ENCODE measurements around the gene KNSTRN.

KNSTRN gene

GRCh38 chr15:40436892-40437751 is 54.6 kb downstream of the KNSTRN start:
- peaks cover 4% of the 10 kb centered on the region for H3K4me1 ChIP-seq (ENCODE audit: control insufficient read depth, insufficient read depth, low read length)
- H3K36me3 ChIP-seq (ENCODE audit: control insufficient read depth, insufficient read depth, low read length): no peaks in the 10 kb centered on the region
- H3K4me3 ChIP-seq (ENCODE audit: low read length): peak overlapping the region; percentile 53
- H3K9ac ChIP-seq (ENCODE audit: low read length): no peak overlapping the region
- no peak overlapping the region for H3K27ac ChIP-seq (ENCODE audit: low read depth, low read length)
- peaks cover 34% of the 10 kb centered on the region for H3K27me3 ChIP-seq (ENCODE audit: control insufficient read depth, insufficient read depth, low read length)

GRCh38 chr15:40437752-40438687 is 55.5 kb downstream of the KNSTRN start:
- no peak overlapping the region for H3K27ac ChIP-seq (ENCODE audit: low read depth, low read length)
- peaks cover 34% of the 10 kb centered on the region for H3K27me3 ChIP-seq (ENCODE audit: control insufficient read depth, insufficient read depth, low read length)
- peaks cover 4% of the 10 kb centered on the region for H3K4me1 ChIP-seq (ENCODE audit: control insufficient read depth, insufficient read depth, low read length)
- H3K9ac ChIP-seq (ENCODE audit: low read length): no peak overlapping the region
- H3K36me3 ChIP-seq (ENCODE audit: control insufficient read depth, insufficient read depth, low read length): no peaks in the 10 kb centered on the region
- H3K4me3 ChIP-seq (ENCODE audit: low read length): no peak overlapping the region

- Histone ChIP-seq H3K36me3 (ENCODE audit: control insufficient read depth, insufficient read depth, low read length) (no peaks in the 10 kb centered on the region), H3K4me3 (ENCODE audit: low read length) (no peak overlapping the region), H3K27me3 (ENCODE audit: control insufficient read depth, insufficient read depth, low read length) (peaks cover 34% of the 10 kb centered on the region), H3K27ac (ENCODE audit: low read depth, low read length) (no peak overlapping the region), H3K4me1 (ENCODE audit: control insufficient read depth, insufficient read depth, low read length) (peaks cover 4% of the 10 kb centered on the region), H3K9ac (ENCODE audit: low read length) (no peak overlapping the region)
These were observed 56.2 kb downstream of the KNSTRN start for GRCh38 chr15:40438712-40439111.

GRCh38 chr15:40439461-40439959 is 57.0 kb downstream of the KNSTRN start:
- peaks cover 4% of the 10 kb centered on the region for H3K4me1 ChIP-seq (ENCODE audit: control insufficient read depth, insufficient read depth, low read length)
- peak overlapping the region; percentile 70 for H3K4me3 ChIP-seq (ENCODE audit: low read length)
- H3K36me3 ChIP-seq (ENCODE audit: control insufficient read depth, insufficient read depth, low read length): no peaks in the 10 kb centered on the region
- H3K27me3 ChIP-seq (ENCODE audit: control insufficient read depth, insufficient read depth, low read length): peaks cover 34% of the 10 kb centered on the region
- H3K9ac ChIP-seq (ENCODE audit: low read length): no peak overlapping the region
- no peak overlapping the region for H3K27ac ChIP-seq (ENCODE audit: low read depth, low read length)

- Histone ChIP-seq H3K4me3 (ENCODE audit: low read length) (peak overlapping the region; percentile 70), H3K9ac (ENCODE audit: low read length) (peak overlapping the region; percentile 86), H3K36me3 (ENCODE audit: control insufficient read depth, insufficient read depth, low read length) (no peaks in the 10 kb centered on the region), H3K4me1 (ENCODE audit: control insufficient read depth, insufficient read depth, low read length) (peaks cover 4% of the 10 kb centered on the region), H3K27ac (ENCODE audit: low read depth, low read length) (no peak overlapping the region), H3K27me3 (ENCODE audit: control insufficient read depth, insufficient read depth, low read length) (peaks cover 33% of the 10 kb centered on the region)
These were observed 57.6 kb downstream of the KNSTRN start for GRCh38 chr15:40439960-40440742.

- Histone ChIP-seq H3K36me3 (ENCODE audit: control insufficient read depth, insufficient read depth, low read length) (no peaks in the 10 kb centered on the region), H3K9ac (ENCODE audit: low read length) (peak within 1 kb of the TSS; percentile 86), H3K27me3 (ENCODE audit: control insufficient read depth, insufficient read depth, low read length) (peaks cover 26% of the 10 kb centered on the region), H3K27ac (ENCODE audit: low read depth, low read length) (no peak within 1 kb of the TSS), H3K4me3 (ENCODE audit: low read length) (peak within 1 kb of the TSS; percentile 77), H3K4me1 (ENCODE audit: control insufficient read depth, insufficient read depth, low read length) (peaks cover 4% of the 10 kb centered on the region)
These were observed 58.4 kb downstream of the KNSTRN start, which contains the start of gene BAHD1 for GRCh38 chr15:40440743-40441564. Gene BAHD1, plus strand, starts transcription at chr15:40440953. Its CDS starts 17,512 bp downstream, at chr15:40458465.

- no peak overlapping the region for H3K9ac ChIP-seq (ENCODE audit: low read length)
- no peaks in the 10 kb centered on the region for H3K36me3 ChIP-seq (ENCODE audit: control insufficient read depth, insufficient read depth, low read length)
- no peak overlapping the region for H3K27ac ChIP-seq (ENCODE audit: low read depth, low read length)
- H3K4me1 ChIP-seq (ENCODE audit: control insufficient read depth, insufficient read depth, low read length): peaks cover 4% of the 10 kb centered on the region
- H3K27me3 ChIP-seq (ENCODE audit: control insufficient read depth, insufficient read depth, low read length): peaks cover 23% of the 10 kb centered on the region
- peak overlapping the region; percentile 77 for H3K4me3 ChIP-seq (ENCODE audit: low read length)
These were observed 59.3 kb downstream of the KNSTRN start for GRCh38 chr15:40441565-40442531.

GRCh38 chr15:40443255-40443654 is 60.7 kb downstream of the KNSTRN start:
- H3K27me3 ChIP-seq (ENCODE audit: control insufficient read depth, insufficient read depth, low read length): peaks cover 9% of the 10 kb centered on the region
- peaks cover 4% of the 10 kb centered on the region for H3K4me1 ChIP-seq (ENCODE audit: control insufficient read depth, insufficient read depth, low read length)
- H3K4me3 ChIP-seq (ENCODE audit: low read length): no peak overlapping the region
- H3K9ac ChIP-seq (ENCODE audit: low read length): no peak overlapping the region
- no peak overlapping the region for H3K27ac ChIP-seq (ENCODE audit: low read depth, low read length)
- no peaks in the 10 kb centered on the region for H3K36me3 ChIP-seq (ENCODE audit: control insufficient read depth, insufficient read depth, low read length)

GRCh38 chr15:40443846-40444245 is 61.3 kb downstream of the KNSTRN start:
- no peak overlapping the region for H3K27ac ChIP-seq (ENCODE audit: low read depth, low read length)
- peaks cover 4% of the 10 kb centered on the region for H3K4me1 ChIP-seq (ENCODE audit: control insufficient read depth, insufficient read depth, low read length)

More at GRCh38 chr15:40443846-40444245, 61.3 kb downstream of the KNSTRN start:
- no peak overlapping the region for H3K9ac ChIP-seq (ENCODE audit: low read length)
- peaks cover 5% of the 10 kb centered on the region for H3K27me3 ChIP-seq (ENCODE audit: control insufficient read depth, insufficient read depth, low read length)
- H3K36me3 ChIP-seq (ENCODE audit: control insufficient read depth, insufficient read depth, low read length): no peaks in the 10 kb centered on the region
- no peak overlapping the region for H3K4me3 ChIP-seq (ENCODE audit: low read length)
